HFF-Myc (cell line): ENCODE data around the gene COL26A1.

Experiments
- DNase-seq: peaks from one replicate; pipeline ENCODE4 v3.0.0-alpha.2; 2011; ENCODE audit warnings: low read depth; ENCODE audit errors: extremely low read depth
- H3K4me3 ChIP-seq: replicated peaks from 2 replicates; pipeline ENCODE4 v1.5.1; 2011; ENCODE audit warnings: low read depth, mild to moderate bottlenecking, control low read depth, low read length
- CTCF ChIP-seq: IDR thresholded peaks from 2 replicates; pipeline ENCODE4 v1.5.1; 2012; ENCODE audit warnings: mild to moderate bottlenecking, low read depth, low read length, control low read depth; ENCODE audit errors: missing control alignments

COL26A1 gene

GRCh38 chr7:101581891-101582290, 219.2 kb downstream of the COL26A1 start:
- no peak overlapping the region for H3K4me3 ChIP-seq
- TF ChIP-seq CTCF: no peak
- DNase-seq: no peak

- no peak for DNase-seq
- no peak overlapping the region for H3K4me3 ChIP-seq
- no peak for TF ChIP-seq CTCF
Measured at GRCh38 chr7:101582971-101583370, 220.3 kb downstream of the COL26A1 start.

- no peak overlapping the region for H3K4me3 ChIP-seq
- TF ChIP-seq CTCF: no peak
- DNase-seq: no peak
Measured at GRCh38 chr7:101586078-101586905, 223.6 kb downstream of the COL26A1 start.

- no peak for TF ChIP-seq CTCF
- no peak for DNase-seq
- no peak overlapping the region for H3K4me3 ChIP-seq
Measured at GRCh38 chr7:101586906-101587677, 224.4 kb downstream of the COL26A1 start.

- TF ChIP-seq CTCF: no peak
- H3K4me3 ChIP-seq: no peak overlapping the region
- no peak for DNase-seq
Measured at GRCh38 chr7:101588131-101588935, 225.7 kb downstream of the COL26A1 start.

GRCh38 chr7:101589052-101589451, 226.4 kb downstream of the COL26A1 start:
- no peak for TF ChIP-seq CTCF
- no peak for DNase-seq
- H3K4me3 ChIP-seq: no peak overlapping the region
